ENCODE data around the gene CRB3. TPM values are rescaled to one million over a fixed set of nuclear protein-coding genes. Genes with fewer than 3 reads are reported as not detected.

CRB3 gene, protein sequence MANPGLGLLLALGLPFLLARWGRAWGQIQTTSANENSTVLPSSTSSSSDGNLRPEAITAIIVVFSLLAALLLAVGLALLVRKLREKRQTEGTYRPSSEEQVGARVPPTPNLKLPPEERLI
- total RNA-seq = 0.43 TPM in 1 of 2 replicates, not detected in the other

DNA sequence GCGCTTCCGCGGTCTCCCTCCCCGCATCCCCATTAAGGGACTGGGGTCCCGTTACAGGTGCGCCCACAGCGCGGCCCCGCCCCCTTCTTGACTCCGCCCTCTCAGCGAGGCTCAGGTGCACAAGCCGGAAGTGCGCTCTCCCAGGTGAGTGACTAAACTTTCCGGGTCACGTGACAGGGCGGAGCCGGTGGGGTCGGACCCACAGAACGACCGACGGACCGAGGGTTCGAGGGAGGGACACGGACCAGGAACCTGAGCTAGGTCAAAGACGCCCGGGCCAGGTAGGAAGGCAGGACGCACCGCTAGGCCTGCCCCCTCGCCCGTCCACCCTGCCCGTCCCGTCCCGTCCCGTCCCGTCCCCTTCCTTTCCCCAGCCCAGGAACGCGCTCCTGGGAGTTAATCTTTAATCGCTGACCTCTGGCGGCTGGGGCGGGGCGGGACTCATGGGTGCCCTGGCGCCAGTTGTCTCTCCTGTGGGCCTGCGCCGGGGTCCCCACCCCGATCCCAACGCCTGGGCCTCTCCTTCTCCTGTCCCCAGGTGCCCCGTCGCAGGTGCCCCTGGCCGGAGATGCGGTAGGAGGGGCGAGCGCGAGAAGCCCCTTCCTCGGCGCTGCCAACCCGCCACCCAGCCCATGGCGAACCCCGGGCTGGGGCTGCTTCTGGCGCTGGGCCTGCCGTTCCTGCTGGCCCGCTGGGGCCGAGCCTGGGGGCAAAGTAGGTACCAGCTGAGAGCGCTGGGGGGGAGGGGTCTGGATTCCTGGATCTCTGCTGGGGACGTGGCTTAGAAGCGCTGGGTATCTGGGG lies at the start of gene CRB3:
TSS of gene CRB3 (plus strand) at position 202 of the 804 bp plus-strand sequence. CDS start at position 633, 431 bp downstream.
- TF ChIP-seq, protein P1, sequence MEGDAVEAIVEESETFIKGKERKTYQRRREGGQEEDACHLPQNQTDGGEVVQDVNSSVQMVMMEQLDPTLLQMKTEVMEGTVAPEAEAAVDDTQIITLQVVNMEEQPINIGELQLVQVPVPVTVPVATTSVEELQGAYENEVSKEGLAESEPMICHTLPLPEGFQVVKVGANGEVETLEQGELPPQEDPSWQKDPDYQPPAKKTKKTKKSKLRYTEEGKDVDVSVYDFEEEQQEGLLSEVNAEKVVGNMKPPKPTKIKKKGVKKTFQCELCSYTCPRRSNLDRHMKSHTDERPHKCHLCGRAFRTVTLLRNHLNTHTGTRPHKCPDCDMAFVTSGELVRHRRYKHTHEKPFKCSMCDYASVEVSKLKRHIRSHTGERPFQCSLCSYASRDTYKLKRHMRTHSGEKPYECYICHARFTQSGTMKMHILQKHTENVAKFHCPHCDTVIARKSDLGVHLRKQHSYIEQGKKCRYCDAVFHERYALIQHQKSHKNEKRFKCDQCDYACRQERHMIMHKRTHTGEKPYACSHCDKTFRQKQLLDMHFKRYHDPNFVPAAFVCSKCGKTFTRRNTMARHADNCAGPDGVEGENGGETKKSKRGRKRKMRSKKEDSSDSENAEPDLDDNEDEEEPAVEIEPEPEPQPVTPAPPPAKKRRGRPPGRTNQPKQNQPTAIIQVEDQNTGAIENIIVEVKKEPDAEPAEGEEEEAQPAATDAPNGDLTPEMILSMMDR (IDR thresholded peaks at IDR 0.05; ENCODE audit: insufficient read depth, low read depth, low read length) = no peak
- no peak for DNase-seq (ENCODE audit: low read depth)
- no peak within 1 kb of the TSS for H3K4me3 ChIP-seq (ENCODE audit: low read depth, low read length)

DNA sequence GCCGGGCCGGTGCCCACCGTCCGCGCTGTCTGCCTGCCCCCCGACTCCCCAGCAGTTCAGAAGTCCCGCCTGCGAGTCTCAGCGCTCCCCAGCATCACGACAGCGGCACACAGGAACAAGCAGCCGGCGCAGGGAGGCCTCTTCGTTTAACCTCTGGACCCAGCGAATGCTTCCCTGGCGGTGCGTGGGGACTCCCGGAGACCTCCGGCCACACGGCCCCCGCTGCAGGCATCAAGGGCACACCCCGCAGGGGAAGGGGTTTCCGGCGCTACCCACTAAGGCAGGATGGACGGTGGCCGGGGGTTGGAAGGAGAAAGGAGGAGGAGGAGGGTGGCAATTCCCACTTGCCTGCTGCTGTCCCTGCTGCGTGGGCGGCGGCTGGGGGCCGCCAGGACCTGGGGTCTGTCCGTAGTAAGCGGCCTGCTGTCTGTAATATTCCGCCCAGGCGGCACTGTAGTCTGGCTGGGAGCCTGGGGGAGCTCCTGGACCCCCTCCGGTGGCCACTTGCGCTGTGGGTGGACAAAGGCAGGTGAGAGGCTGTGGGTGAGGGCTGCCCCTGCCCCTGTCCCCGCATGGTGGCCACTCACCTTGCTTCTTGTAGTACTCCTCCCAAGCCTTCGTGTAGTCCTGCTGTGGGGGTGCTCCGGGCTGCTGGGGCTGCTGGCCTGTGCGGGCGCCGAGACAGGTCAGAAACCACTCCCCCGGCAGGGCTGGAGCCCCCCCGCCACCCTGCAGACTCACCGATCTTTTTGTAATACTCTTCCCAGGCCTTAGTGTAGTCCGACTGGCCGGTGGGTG lies 49.1 kb upstream of the CRB3 start:
- DNase-seq (ENCODE audit: low read depth) = no peak
- TF ChIP-seq, protein P1 (IDR thresholded peaks at IDR 0.05; ENCODE audit: insufficient read depth, low read depth, low read length) = no peak
- H3K4me3 ChIP-seq (ENCODE audit: low read depth, low read length) = no peak overlapping the region

DNA sequence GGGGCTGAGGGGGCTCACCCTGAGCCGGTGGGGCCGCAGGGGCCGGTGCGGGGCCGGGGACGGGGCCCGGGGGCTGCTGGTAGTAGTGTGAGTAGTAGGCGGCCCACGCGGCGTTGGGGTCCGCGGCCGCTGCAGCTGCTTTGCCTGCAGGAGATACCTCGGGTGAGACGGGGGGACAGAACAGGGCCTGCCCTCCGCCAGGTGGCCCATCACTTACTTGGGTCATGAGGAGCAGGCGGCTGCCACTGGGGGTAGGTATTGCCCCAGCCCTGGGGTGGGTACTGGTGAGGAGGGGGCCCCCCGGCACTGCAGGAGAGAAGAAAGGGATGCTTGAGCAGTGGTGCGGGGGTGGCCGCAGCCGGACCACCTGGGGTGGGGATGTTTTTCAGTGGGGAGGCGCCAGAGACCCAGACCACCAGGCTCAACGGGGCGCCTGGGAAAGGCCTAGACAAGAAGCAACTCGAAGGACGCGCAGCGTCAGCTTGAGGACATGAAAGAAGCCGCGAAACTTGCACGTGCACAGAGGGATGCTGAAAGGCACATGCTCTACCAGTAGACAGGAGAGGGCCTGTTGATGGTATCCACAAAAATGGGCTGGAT lies 48.4 kb upstream of the CRB3 start:
- no peak for DNase-seq (ENCODE audit: low read depth)
- TF ChIP-seq, protein P1 (IDR thresholded peaks at IDR 0.05; ENCODE audit: insufficient read depth, low read depth, low read length) = no peak
- H3K4me3 ChIP-seq (ENCODE audit: low read depth, low read length) = no peak overlapping the region

DNA sequence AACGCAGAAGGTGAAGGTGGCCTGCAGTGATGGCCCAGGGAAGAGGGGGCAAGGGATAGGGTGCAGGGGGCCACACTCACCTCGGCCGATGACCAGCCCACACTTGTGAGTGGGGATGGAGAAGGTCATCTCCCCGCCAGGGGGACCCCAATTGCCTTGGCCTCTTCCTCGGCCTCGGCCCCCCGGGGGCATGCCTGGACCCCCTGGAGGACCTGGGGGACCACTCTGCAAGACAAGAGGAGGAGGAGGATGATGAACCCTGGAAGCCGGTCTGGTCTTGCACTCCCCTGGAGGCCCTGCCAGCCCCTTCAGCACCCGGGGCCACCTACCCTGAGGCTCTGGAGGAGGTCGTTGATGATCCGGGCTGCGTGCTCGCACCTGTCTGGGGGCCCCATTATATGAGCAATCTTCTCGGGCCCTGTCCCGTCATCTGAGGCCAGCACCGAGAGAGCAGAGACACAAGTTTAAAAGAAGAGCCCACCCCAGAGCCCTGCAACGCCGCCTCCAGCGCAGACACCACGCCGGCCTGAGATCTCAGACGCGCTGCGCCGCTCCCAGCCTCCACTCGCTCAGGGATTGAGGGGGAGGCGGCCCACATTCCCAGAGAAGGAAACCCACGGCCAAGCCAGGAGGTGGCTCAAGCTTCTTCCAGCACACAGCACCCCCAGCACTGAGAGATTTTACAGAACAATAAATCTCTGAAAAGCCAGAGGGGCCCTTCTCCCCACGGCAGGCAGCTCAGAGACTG lies 47.2 kb upstream of the CRB3 start:
- TF ChIP-seq, protein P1 (IDR thresholded peaks at IDR 0.05; ENCODE audit: insufficient read depth, low read depth, low read length) = no peak
- DNase-seq (ENCODE audit: low read depth) = no peak
- H3K4me3 ChIP-seq (ENCODE audit: low read depth, low read length) = no peak overlapping the region

DNA sequence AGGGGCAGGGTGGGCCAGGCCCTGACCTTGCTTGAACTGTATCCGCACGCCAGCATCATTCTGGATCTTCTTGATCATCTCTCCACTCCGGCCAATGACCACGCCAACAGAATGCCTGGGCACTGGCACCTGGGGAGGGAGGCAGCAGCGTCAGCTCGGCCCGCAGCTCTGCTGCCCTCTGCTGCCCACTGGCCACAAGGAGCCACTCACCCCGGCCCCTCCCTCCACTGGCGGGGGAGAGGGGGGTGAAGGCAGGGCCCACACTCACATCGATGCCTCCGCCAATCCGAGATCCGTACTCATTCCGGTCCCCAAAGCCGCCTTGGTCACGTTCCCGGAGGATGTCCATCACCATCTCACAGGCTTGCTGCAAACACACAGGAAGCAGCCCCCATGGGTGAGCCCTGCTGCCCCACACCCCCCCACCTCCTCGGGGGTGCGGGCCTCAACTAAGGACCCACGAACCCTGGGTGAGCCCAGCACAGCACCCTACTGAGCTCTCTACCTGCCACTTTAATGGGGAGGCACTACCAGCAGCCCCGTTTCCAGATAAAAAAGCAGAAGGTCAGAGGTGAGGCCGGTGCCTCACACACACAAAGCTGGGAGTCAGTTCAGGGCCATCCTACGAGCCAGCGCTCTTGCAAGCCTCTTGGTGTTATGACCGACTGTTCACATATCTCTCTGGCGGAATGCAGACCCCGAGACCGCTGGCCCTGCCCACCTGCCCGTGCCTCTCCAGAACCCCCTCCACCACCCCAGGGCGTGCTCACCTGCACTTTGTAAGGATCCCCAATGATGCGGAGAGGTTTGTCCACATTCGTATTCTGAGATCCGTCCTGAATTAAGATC lies 46.1 kb upstream of the CRB3 start:
- TF ChIP-seq, protein P1 (IDR thresholded peaks at IDR 0.05; ENCODE audit: insufficient read depth, low read depth, low read length) = peak; percentile 45
- no peak overlapping the region for H3K4me3 ChIP-seq (ENCODE audit: low read depth, low read length)
- peak; percentile 17 for DNase-seq (ENCODE audit: low read depth)

Measured in fibroblast of villous mesenchyme (primary cell).